Cardiac fibroblast (primary cell): ENCODE measurements around the gene NUDCD3.

Experiments
- DNase-seq, 2 donors: peaks; one replicate each; pipeline versions ENCODE4 v3.0.0 to v3.0.0-alpha.2; 2010; ENCODE audit warnings: low read depth in 2 of 2
- H3K4me3 ChIP-seq, 2 donors: replicated peaks in 1 of 2; 1 replicate in 1 of 2; 2 replicates in 1 of 2; pipeline ENCODE4 v1.5.1; 2011; ENCODE audit warnings: low read depth in 2 of 2, low read length in 2 of 2, mild to moderate bottlenecking in 2 of 2, moderate library complexity in 1 of 2
- CTCF ChIP-seq: IDR thresholded peaks from one replicate; pipeline ENCODE4 v1.5.1; 2011; ENCODE audit warnings: low read depth, mild to moderate bottlenecking, low read length, inconsistent platforms

NUDCD3 gene

GRCh38 chr7:44535348-44536064 is 45.0 kb upstream of the NUDCD3 start:
- DNase-seq: no peak
- H3K4me3 ChIP-seq: no peak overlapping the region
- no peak for TF ChIP-seq CTCF

GRCh38 chr7:44534501-44534900 is 44.0 kb upstream of the NUDCD3 start:
- no peak overlapping the region for H3K4me3 ChIP-seq
- DNase-seq: peak; percentile 30 to 36
- TF ChIP-seq CTCF: peak; percentile 67

GRCh38 chr7:44534087-44534486 is 43.6 kb upstream of the NUDCD3 start:
- DNase-seq: no peak
- TF ChIP-seq CTCF: no peak
- no peak overlapping the region for H3K4me3 ChIP-seq

- H3K4me3 ChIP-seq: no peak overlapping the region
- peak in 1 of 2 donors; percentile 41 for DNase-seq
- no peak for TF ChIP-seq CTCF
These were observed 43.0 kb upstream of the NUDCD3 start for GRCh38 chr7:44533301-44534055.

- no peak for TF ChIP-seq CTCF
- DNase-seq: no peak
- H3K4me3 ChIP-seq: no peak overlapping the region
These were observed 41.2 kb upstream of the NUDCD3 start for GRCh38 chr7:44531421-44532380.

GRCh38 chr7:44530990-44531389 is 40.5 kb upstream of the NUDCD3 start:
- no peak overlapping the region for H3K4me3 ChIP-seq
- TF ChIP-seq CTCF: no peak
- no peak for DNase-seq
